HG03378 (cell line): ENCODE data around the gene FSD1.
"Not testable (repeated sequence)": the region's sequence is repeated elsewhere in the genome, so short reads cannot be mapped to it uniquely, and the experiment has no call there.

Source experiments
- ATAC-seq: cut with Tn5 transposase; IDR thresholded peaks from one replicate; pipeline ENCODE4 v1.9.1; 2021; ENCODE audit warnings: mild to moderate bottlenecking, moderate library complexity; ENCODE audit not compliant: unreplicated experiment

Gene FSD1

GRCh38 chr19:4313847-4314490 is 9.6 kb downstream of the FSD1 start:
- ATAC-seq, result no peak

- ATAC-seq, result no peak
These were observed 12.6 kb downstream of the FSD1 start for GRCh38 chr19:4316956-4317355.

- no peak for ATAC-seq
These were observed 14.1 kb downstream of the FSD1 start for GRCh38 chr19:4318460-4318859.

- ATAC-seq, result no peak
These were observed 14.8 kb downstream of the FSD1 start for GRCh38 chr19:4319067-4319718.

GRCh38 chr19:4320419-4320818 is 16.0 kb downstream of the FSD1 start:
- ATAC-seq, result no peak

GRCh38 chr19:4322942-4323665 is 18.7 kb downstream of the FSD1 start:
- ATAC-seq, result no peak

- ATAC-seq, result no peak
These were observed 19.3 kb downstream of the FSD1 start for GRCh38 chr19:4323692-4324091.

- no peak for ATAC-seq
These were observed 19.8 kb downstream of the FSD1 start for GRCh38 chr19:4324228-4324627.

GRCh38 chr19:4326215-4326836 is 21.9 kb downstream of the FSD1 start:
- no peak for ATAC-seq

- no peak for ATAC-seq
These were observed 22.4 kb downstream of the FSD1 start for GRCh38 chr19:4326837-4327251.

GRCh38 chr19:4327252-4327876 is 23.0 kb downstream of the FSD1 start:
- ATAC-seq, result no peak

- no peak for ATAC-seq
These were observed 23.5 kb downstream of the FSD1 start for GRCh38 chr19:4327877-4328242.

- ATAC-seq, result no peak
These were observed 24.0 kb downstream of the FSD1 start for GRCh38 chr19:4328243-4328990.

GRCh38 chr19:4328991-4329681 is 24.7 kb downstream of the FSD1 start:
- not testable (repeated sequence) for ATAC-seq

GRCh38 chr19:4329858-4330257 is 25.5 kb downstream of the FSD1 start:
- ATAC-seq, result no peak

- no peak for ATAC-seq
These were observed 30.7 kb downstream of the FSD1 start for GRCh38 chr19:4334929-4335570.

GRCh38 chr19:4337906-4338440 is 33.6 kb downstream of the FSD1 start:
- no peak for ATAC-seq

GRCh38 chr19:4338441-4339355 is 34.3 kb downstream of the FSD1 start, which contains the start of gene STAP2:
Gene STAP2, minus strand, starts transcription at chr19:4338827. Its CDS starts 74 bp downstream, at chr19:4338753.
- ATAC-seq, result no peak
